Subcutaneous abdominal adipose tissue (tissue), 5 donors: ENCODE data around the gene GPN2.

ENCODE experiments used
- H3K27ac ChIP-seq: one replicate; pipeline ENCODE4 v1.7.0; 2013; ENCODE audit warnings: low read depth, mild to moderate bottlenecking, inconsistent platforms, low read length, moderate library complexity
- H3K27me3 ChIP-seq, 5 donors: one replicate each; pipeline ENCODE4 v1.7.0; 2013; ENCODE audit warnings: low read length in 5 of 5, inconsistent platforms in 1 of 5; ENCODE audit not compliant: control insufficient read depth in 5 of 5, insufficient read depth in 4 of 5
- H3K36me3 ChIP-seq, 5 donors: one replicate each; pipeline ENCODE4 v1.7.0; 2013; ENCODE audit warnings: low read length in 5 of 5; ENCODE audit not compliant: control insufficient read depth in 5 of 5, insufficient read depth in 5 of 5
- H3K4me1 ChIP-seq, 5 donors: one replicate each; pipeline ENCODE4 v1.7.0; 2013; ENCODE audit warnings: low read length in 5 of 5, mild to moderate bottlenecking in 3 of 5, moderate library complexity in 1 of 5; ENCODE audit not compliant: control insufficient read depth in 5 of 5, insufficient read depth in 5 of 5
- H3K4me3 ChIP-seq, 5 donors: one replicate each; pipeline ENCODE4 v1.7.0; 2013; ENCODE audit warnings: low read length in 5 of 5, low read depth in 1 of 5
- H3K9ac ChIP-seq, 5 donors: one replicate each; pipeline ENCODE4 v1.7.0; 2013; ENCODE audit warnings: low read length in 5 of 5, mild to moderate bottlenecking in 4 of 5, moderate library complexity in 3 of 5
- H3K9me3 ChIP-seq, 5 donors: one replicate each; pipeline ENCODE4 v1.7.0; 2013; ENCODE audit warnings: low read length in 5 of 5; ENCODE audit not compliant: control insufficient read depth in 5 of 5
- donor health status: healthy.
- donor health status: healthy.
- donor health status: healthy.
- donor health status: healthy.
- donor health status: healthy.

The GPN2 gene

GRCh38 chr1:26858891-26859640, 31.0 kb downstream of the GPN2 start:
- Histone ChIP-seq H3K27me3 (no peaks in the 10 kb centered on the region), H3K9me3 (no peaks in the 10 kb centered on the region), H3K27ac (no peak overlapping the region), H3K9ac (no peak overlapping the region), H3K4me1 (peaks cover 2 to 7% (median 2%) of the 10 kb centered on the region in 5 donors), H3K36me3 (peaks cover 0 to 45% (median 36%) of the 10 kb centered on the region in 5 donors), H3K4me3 (no peak overlapping the region)

DNA sequence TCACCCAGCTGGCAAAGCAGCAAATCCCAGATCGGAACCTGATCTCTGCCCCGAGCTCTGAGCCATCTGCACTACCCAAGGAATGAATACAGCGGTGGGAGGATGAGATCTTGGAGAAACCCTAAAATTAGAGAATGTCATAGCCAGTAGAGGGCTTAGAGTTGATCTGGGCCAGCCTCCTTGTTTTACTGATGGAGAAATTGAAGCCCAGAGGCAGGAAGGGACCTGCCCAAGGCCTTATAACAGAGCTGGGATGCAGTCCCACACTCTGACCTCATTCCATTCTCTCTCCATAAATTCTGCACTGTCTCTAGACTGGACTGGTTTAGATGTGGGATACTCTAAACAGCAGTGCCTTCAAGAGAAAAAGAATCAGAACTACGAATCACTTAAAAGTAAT, 31.9 kb downstream of the GPN2 start:
- Histone ChIP-seq H3K27ac (no peak overlapping the region), H3K9ac (no peak overlapping the region), H3K4me3 (no peak overlapping the region), H3K27me3 (no peaks in the 10 kb centered on the region), H3K9me3 (no peaks in the 10 kb centered on the region), H3K36me3 (peaks cover 0 to 54% (median 45%) of the 10 kb centered on the region in 5 donors), H3K4me1 (peaks cover 0 to 3% (median 0%) of the 10 kb centered on the region in 5 donors)

DNA sequence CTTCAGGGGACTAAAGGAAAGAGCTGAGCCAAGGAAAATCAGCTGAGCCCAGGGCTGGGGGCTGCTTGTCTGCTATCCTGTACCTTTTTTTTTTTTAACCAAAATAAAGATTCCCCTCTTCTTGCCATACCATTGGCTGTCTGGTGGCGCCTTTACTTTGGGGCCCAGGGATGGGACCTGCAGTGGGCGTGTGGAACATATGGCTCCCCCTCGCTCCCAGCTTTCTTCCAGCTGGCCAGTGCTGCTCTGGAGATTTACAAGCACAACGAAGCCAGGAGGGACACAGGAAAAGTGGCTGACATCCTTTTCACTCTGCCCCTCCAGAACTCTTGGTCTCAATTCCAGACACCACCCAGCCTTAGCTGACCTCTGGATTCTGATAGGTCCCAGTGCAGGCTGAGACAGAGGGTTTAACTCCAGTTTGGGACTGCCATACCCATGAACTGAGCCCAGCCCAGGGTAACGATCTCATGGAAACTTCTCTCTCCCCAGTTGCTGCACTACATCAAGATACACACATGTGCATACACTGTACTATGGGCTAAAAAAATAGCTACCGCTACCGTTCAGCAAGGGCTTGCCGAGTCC, 32.5 kb downstream of the GPN2 start:
- peak overlapping the region in 1 of 5 donors; percentile 19 for H3K9ac ChIP-seq
- H3K4me3 ChIP-seq, result no peak overlapping the region
- H3K9me3 ChIP-seq, result no peaks in the 10 kb centered on the region
- peaks cover 0 to 4% (median 0%) of the 10 kb centered on the region in 5 donors for H3K4me1 ChIP-seq
- H3K27ac ChIP-seq, result no peak overlapping the region
- peaks cover 0 to 60% (median 49%) of the 10 kb centered on the region in 5 donors for H3K36me3 ChIP-seq
- H3K27me3 ChIP-seq, result no peaks in the 10 kb centered on the region

- Histone ChIP-seq H3K4me1 (peaks cover 0 to 4% (median 0%) of the 10 kb centered on the region in 5 donors), H3K9me3 (no peaks in the 10 kb centered on the region), H3K9ac (no peak overlapping the region), H3K27me3 (no peaks in the 10 kb centered on the region), H3K36me3 (peaks cover 0 to 68% (median 56%) of the 10 kb centered on the region in 5 donors), H3K27ac (no peak overlapping the region), H3K4me3 (no peak overlapping the region)
Observed at GRCh38 chr1:26856604-26857469, 33.2 kb downstream of the GPN2 start.

DNA sequence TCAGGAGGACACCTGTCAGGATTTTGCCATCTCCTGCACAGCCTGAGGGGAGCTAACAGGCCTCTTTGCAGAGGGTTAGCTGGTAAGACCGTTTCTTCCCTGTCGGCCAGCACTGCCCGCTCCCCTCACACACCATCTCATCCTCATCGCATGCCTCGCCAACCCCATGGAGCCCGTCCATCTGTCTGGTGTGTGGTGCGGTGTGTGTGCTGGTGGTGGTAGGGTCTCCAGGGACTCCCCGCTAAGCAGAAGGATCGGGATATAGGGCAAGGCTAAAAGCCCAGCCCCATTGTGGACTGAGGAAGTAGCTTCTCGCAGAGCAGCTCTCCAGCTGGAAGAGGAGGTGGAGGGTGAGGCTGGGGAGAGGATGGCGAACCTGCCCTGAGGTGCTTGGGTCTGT, 33.9 kb downstream of the GPN2 start:
- Histone ChIP-seq H3K27ac (no peak overlapping the region), H3K36me3 (peaks cover 0 to 74% (median 63%) of the 10 kb centered on the region in 5 donors), H3K9ac (peak overlapping the region in 1 of 5 donors; percentile 26), H3K9me3 (no peaks in the 10 kb centered on the region), H3K27me3 (no peaks in the 10 kb centered on the region), H3K4me3 (no peak overlapping the region), H3K4me1 (peaks cover 0 to 4% (median 0%) of the 10 kb centered on the region in 5 donors)

DNA sequence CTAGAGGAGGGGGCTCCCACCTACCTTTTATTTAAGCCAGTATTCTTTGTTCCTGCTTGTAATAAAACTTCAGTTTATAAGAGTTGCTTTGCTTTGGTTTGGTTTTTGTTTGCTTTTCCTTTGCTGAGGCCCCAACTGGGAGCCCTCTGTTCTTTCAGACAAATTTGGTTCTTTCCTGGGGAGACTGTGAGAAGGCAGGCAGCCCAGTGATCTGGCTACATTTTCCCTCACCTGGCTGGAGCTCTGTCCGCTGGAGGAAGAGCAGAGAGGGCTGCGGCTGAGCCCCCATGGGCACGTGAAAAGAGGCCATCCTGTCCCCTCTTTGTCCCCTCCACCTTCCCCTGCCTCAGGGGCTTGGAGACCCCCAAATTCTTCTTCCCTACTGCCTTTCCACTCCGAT, 34.4 kb downstream of the GPN2 start:
- Histone ChIP-seq H3K27ac (no peak overlapping the region), H3K27me3 (no peaks in the 10 kb centered on the region), H3K4me1 (peaks cover 0 to 4% (median 0%) of the 10 kb centered on the region in 5 donors), H3K9ac (no peak overlapping the region), H3K4me3 (no peak overlapping the region), H3K36me3 (peaks cover 0 to 80% (median 68%) of the 10 kb centered on the region in 5 donors), H3K9me3 (no peaks in the 10 kb centered on the region)

DNA sequence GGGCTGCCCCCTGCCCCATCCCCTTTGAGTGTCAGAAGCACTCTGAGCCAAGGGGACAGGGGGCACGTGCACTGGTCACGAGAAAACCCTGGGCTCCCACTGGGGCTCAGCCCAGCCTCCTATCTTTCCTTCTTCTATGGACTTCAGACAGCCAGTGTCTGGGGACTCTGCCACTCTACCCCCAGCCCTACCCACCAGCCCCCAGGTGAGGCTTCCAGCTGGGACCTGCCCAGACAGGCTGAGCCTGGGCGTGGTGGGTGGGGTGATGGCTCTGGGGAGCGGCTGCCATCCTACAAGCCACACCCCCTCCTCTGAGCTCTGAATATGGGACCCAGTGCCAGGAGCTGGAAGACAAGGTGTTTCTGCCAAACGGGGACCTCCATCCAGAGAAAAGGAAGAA, 35.2 kb downstream of the GPN2 start:
- no peaks in the 10 kb centered on the region for H3K9me3 ChIP-seq
- peaks cover 0 to 87% (median 75%) of the 10 kb centered on the region in 5 donors for H3K36me3 ChIP-seq
- H3K9ac ChIP-seq, result no peak overlapping the region

GRCh38 chr1:26853600-26853999, 36.5 kb downstream of the GPN2 start:
- H3K27me3 ChIP-seq, result no peaks in the 10 kb centered on the region
- H3K4me3 ChIP-seq, result no peak overlapping the region
- H3K4me1 ChIP-seq, result peaks cover 0 to 8% (median 3%) of the 10 kb centered on the region in 5 donors
- no peak overlapping the region for H3K9ac ChIP-seq
- H3K9me3 ChIP-seq, result no peaks in the 10 kb centered on the region
- H3K36me3 ChIP-seq, result peaks cover 0 to 100% (median 89%) of the 10 kb centered on the region in 5 donors
- H3K27ac ChIP-seq, result no peak overlapping the region

More for the DNA sequence above, 35.2 kb downstream of the GPN2 start:
- peaks cover 0 to 4% (median 0%) of the 10 kb centered on the region in 5 donors for H3K4me1 ChIP-seq
- H3K27ac ChIP-seq, result no peak overlapping the region
- H3K4me3 ChIP-seq, result no peak overlapping the region
- H3K27me3 ChIP-seq, result no peaks in the 10 kb centered on the region

DNA sequence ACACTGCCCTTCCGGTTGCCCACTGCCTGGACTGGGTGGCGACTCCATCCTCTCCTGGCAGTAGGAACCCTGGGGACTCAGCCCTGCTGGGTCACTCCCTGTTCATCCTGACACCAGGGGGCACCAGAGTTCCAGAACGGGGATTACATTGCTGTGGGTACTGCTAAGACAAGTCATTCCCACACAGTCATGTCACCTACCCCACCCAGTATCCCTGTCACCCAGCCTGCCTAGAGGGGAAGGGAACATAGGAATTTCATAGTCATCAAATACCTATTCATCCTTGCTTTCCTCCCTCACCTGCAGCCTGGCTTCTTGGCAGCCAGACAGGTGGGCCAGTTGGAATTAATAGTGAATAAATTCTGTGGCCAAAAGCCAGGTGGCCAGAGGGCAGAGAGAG, 36.9 kb downstream of the GPN2 start:
- no peak overlapping the region for H3K4me3 ChIP-seq
- peaks cover 0 to 8% (median 6%) of the 10 kb centered on the region in 5 donors for H3K4me1 ChIP-seq
- H3K36me3 ChIP-seq, result peaks cover 0 to 100% (median 93%) of the 10 kb centered on the region in 5 donors
- no peaks in the 10 kb centered on the region for H3K9me3 ChIP-seq
- H3K9ac ChIP-seq, result no peak overlapping the region
- H3K27ac ChIP-seq, result no peak overlapping the region
- H3K27me3 ChIP-seq, result no peaks in the 10 kb centered on the region
